Measurements from ENCODE around the gene ANKRD44.

Gene ANKRD44

DNA sequence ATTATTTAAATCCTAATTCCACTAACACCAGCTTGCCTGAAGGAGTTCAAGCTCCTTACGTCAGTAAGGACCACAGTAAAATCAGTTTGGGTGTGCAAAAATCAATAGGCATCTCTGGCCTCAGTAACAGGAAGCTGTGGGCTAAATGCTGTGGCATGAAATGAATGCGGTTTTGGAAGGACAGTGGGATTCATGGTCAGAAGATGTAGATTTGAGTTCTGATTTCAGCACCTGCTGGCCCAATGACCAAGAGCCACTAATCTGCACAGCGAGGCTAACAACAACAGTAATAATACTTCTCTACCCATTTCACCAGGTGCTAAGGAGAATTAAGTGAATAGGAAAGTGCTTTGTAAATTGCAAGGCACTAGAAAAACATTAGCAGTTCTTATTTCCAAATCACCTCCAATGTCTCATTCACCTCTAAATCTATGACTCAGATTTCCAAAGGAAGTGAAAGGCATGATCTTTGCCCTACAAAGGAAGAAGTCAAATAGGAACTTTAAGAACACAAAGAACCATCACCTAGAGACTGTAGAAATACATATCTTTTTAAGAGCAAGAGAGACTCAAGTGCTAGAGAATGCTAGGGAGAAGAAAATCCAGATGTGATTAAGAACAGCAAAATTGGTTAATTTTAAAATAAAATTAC, 172.6 kb downstream of the ANKRD44 start:
- DNase-seq: no peak

DNA sequence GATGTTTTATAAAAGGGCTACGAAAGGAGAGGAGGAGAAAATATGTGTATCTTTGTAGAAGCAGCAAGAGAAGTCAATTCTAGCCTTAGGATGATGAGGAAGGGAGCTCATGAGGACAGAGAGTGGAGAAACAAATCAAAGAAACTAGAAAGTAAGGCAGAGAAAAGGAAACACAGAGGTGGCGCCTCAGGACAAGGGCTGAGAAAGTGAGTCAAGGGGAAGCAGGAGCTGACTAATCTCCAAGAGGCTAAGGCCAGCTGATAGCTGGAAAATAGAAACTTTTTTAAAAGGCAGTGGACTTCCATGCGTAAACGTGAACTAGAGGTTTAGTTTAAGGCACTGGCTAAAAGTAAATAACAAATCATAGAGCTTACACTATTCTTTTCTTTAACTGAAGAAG, 173.3 kb downstream of the ANKRD44 start:
- DNase-seq: no peak

DNA sequence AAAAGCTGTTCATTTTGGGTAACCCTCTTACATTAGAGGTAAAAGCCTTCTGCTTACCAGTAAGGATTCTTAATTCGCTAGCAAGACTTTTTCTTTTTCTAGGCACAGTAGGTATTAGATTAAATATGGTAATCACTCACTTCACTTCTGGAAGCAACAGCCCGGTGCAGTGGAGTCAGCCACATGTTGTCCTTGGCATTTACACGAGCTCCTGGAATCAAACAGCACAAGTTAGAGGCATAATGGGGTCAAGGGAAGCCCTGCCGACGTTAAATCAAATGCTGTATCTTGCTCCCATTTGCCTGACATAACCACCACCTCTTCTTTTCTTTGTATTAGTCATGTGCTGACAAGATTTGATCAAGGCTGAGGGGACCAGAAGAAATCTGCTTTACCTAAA, 174.1 kb downstream of the ANKRD44 start:
- no peak for DNase-seq

DNA sequence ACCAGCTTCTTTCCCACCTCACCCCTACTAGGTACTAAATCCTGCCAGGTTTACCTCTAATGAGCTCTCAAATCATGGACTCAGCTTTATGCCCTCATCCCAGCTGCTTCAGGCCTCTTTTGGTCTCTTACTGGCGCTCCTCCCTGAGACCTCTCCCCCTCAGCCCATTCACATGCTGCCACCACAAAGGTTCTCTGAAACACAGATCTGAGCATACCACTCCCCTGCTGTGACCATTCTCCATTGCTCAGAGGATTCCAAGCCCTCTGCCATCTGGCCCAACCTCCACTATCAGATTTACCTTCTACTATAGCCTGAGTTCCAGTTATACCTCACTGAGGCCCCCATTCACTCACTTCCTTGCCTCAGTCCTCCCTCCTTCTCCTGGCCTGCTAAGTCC, 174.8 kb downstream of the ANKRD44 start:
- no peak for DNase-seq

DNA sequence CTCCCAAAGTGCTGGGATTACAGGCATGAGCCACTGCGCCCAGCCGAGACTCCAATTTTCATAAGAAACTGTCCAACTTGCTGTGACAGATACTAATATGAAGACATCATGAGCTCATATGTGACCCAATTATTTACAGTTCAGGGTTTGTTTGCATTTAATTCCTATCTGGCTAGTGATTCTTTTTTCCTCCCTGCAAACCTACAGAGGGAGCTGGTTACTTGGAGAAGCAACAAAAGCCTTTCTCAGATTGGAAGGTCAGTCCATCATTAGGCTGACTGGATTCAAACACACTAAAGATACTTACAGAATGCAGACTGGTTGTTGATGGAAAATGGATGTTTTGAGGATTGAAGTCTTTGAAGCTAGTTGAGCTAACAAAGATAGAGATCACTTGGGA, 176.4 kb downstream of the ANKRD44 start:
- DNase-seq: no peak

DNA sequence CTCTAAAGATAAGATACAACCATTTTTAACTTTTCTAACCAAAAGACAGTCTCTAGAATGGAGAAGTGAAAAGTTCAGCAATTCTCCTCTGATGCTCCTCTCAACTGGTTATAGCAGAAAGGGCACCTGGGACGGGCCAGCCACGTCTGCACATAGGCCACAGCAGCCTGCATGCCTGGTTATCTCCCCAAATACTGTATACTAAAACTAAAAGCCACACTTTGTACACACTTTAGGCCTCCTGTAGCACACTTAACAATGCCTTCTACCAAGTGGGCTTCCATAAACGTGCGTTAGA, 179.1 kb downstream of the ANKRD44 start:
- DNase-seq: no peak

DNA sequence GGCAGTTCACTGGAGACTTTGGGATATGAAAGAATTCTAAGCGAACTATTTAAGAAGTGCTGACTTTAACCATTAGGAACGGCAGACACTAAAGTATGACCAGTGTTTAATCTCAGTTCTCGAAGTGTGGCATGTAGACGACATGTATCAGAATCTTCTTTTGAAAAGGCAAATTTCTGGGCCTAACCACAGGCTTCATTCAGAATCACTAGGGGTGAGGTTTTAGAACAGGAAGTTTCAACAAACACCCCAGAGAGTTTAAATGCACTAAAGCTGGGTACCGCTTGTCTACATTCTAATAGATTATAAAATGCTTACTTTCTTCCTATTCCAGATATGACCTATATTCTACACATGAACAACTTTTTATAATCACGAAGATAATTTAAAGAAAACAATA, 180.3 kb downstream of the ANKRD44 start:
- no peak for DNase-seq

DNA sequence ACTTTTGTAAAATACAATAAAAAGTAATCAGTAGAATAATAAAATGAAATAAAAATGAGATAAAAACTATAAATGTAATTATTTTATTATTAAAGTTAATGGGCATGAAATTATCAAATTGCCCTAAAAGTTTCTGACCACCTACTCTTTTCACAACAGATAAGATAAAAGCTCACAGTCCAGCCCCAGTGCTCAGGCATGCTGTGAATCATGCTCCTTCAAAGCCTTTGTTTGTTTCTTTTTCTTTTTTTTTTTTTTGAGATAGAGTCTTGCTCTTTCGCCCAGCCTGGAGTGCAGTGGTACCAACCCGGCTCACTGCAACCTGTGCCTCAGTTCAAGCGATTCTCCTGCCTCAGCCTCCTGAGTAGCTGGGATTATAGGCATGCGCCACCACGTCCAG, 181.7 kb downstream of the ANKRD44 start:
- no peak for DNase-seq

DNA sequence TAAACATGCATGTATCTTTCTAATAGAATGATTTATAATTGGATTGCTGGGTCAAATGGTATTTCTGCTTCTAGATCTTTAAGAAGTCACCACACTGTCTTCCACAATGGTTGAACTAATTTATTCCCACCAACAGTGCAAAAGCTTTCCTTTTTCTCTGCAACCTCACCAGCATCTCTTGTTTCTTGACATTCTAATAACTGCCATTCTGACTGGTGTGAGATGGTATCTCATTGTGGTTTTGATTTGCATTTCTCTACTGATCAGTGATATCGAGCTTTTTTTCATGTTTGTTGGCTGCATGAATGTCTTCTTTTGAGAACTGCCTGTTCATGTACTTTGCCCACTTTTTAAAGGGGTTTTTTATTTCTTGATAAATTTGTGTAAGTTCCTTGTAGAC, 182.5 kb downstream of the ANKRD44 start:
- no peak for DNase-seq

DNA sequence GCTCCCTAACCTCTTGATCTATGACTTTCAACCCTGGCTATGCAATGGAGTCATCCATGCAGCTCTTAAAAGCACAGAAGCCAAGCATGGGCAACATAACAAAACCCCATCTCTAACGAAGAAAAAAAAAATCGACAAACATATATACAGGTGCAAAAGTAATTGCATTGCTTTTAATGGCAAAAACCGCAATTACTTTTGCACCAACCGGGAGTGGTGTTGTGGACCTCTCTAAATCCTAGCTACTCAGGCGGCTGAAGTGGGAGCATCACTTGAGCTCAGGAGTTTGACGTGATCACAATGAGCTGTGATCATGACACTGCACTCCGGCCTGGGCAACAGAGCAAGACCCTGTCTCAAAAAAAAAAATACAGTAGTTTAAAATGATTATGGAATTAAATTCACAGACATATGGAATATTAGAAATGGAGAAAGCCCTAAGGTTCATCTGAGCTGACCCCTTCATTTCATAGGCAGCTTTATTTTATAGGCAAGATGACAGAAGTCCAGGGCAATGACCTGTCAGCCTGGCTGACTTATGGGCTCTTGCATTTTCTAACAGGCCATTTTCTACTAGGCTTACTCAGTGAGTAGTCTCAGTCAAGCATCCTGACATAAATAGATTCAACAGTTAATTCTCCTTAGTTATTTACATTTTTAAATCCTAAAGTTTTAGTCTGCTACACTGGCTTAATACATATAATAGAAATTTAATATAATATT, 183.8 kb downstream of the ANKRD44 start:
- DNase-seq: no peak

DNA sequence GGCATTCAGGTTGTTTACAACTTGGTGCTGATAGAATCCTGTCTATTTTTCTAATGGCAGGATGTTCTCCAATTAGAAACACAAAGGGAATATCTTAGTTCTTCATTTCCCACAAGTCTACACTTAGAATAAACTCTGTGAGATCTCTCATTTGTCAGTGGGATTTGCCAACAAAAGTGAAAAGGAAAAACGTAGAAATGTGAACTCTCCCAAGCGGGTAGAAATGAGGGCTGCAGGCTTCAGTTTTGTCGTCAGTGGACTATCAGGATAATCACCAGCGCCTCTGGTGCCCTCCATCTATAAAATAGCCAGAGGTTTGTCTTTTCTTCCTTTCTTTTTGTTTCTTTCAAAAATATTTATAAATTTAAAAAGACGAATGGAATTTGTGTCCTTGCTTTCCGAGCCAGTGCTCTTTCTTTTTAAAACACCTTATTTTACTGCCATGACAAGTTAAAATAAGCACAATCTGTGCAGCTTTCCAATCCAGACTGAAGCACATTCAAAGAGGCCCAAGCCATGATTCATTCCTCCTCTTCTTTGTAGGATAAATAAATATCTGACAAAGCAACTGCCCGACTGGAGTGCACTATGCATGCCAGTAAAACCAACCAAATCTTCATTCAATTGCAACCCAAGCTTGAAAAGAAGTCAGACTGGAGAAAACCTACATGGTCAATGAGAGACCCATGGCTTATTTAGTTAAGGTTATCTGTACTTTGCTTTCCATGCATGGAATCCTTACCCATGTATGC, 185.8 kb downstream of the ANKRD44 start:
- DNase-seq: no peak

DNA sequence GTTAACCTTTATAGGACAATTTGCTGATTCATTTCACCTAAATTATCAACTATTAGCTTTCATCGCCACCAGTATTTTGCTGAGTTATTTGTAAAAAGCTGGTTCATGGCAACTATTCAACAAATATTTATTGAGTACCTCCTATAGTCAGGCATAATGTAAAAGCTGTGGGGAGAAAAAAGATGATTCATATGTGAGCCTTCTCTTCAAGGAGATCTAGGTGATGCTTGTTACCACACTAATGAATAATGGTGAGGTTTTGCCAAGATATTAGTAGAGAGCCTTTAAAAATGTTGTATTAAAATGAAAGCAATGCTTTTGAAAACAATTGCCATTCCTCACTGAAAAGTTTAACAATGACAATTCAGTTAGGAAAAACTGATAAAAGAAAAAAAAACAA, 187.8 kb downstream of the ANKRD44 start:
- DNase-seq: no peak

DNA sequence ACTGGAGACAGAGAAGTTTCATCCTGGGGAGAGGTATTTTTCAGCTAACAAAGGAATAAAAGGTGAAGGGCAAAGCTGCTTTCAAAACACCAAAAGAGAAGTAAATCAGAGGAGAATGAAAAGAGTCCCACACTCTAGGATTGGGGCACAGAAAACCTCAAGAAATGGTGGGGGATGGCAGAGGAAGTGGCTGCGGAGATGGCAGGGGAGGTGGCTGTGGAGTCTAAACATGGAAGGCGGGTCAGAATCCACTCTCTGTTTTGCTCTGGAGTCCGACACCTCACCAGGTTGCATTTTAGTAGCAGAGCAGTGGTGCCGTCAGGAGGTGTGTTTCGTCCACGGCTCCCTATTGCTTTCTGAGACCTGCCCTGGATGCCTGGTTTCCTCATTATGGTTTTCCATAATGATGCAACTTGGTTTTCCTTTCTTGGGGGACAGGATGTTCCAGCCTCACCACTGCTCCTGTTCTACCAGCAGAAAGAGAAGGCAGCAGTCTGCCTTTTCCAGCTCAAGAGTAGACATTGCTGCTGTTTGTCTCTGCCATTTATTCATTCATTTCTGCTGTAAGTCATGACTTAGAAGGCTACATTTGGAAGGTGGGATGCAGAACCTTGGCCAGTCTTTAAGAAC, 188.7 kb downstream of the ANKRD44 start:
- no peak for DNase-seq

DNA sequence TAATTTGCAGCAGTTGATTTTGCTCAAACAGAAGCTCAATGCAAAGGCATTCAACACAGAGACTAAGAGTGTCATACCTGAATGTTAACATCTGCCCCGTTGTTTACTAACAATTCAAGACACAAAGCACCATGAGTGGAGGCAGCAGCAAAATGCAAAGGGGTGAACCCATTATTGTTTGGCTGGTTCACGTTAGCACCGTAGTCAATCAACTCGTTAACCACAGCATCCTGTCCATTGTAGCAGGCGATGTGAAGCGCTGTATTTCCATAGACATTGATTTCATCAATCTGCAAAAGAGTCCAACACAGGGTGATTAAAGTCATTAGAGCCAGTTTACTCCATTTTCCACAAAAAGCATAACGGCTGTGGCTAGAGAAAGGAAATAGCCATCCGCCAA, 189.3 kb downstream of the ANKRD44 start:
- DNase-seq: no peak

DNA sequence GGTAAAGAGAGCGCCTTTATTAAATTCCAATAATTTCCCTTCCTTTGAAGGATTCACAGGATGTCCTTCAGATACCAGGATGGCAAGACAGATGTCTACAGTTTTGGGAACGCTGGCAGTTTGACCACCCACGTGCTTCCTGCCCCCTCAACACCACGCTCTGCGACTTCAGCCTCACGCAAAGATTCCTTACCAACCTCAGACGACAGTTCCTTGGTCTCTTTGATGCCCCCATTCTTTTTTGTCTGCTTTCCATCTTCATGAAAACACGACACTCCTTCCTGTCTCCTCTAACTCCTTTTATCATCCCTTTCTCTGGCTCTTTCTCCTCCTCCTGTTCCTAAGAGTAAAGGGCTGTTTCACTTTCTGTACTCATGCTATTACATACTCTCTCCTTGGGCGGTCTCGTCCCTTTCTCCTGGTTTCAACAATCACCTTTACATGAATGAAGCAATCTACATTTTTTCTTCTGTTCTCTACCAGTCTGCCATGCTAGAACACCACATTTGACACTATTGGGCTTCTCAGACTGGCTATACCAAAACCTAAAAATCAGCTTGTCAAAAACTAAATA, 194.2 kb downstream of the ANKRD44 start:
- DNase-seq: no peak

DNA sequence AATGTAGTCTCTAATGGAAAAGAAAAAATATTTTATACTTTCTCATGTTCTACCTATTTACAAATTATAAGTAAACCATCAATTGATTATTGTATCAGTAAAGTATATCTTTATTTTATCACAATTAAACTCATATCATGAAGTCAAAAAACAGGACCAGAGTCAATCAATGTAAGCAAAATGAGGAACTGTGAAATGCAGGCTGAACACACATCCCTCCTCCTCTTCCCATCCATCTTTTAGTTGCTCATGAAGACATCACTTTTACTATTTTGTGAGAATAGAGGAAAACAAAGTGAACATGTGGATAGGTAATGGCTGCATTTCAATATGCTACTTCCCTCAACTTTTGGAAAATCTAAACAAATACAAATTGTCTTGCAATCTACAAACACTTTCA, 195.3 kb downstream of the ANKRD44 start:
- no peak for DNase-seq

DNA sequence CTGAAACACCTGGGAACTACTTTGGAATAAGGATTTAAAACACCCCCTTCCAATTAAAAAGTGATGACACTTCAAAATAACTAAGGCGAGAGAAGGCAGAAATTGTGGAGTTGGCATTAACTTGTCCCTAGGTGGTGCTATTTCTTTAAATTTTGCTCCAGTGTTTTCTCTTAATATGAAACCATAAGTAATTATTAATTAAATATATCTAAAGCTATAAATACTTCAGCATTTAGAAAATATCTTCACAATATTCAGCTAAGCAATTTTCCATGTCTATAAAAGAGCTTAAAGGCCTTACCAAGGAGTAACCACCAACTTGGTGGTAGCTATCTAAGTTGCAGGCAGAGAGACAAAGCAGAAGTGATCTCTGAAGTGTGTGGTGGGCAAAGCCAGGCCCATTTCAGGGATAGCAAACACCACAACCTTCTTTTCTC, 197.3 kb downstream of the ANKRD44 start:
- no peak for DNase-seq

DNA sequence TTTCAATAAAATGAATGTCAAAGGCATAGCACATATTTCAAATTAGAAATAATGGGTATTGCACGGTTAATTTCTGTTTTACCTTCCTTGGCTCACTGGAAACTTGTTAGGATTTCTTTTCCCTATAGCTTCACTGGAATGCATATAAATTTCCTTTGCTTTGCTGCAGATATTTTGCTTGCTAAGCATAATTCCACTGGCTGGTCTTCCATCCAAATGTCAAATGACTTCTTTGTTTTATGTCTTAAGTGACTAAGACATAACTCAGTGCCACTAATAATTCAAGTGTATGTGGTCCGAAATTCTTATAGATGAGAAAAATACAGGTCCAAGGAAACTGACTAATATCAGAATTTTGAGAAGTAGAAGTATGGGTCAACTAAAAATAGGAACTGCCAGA, 201.3 kb downstream of the ANKRD44 start:
- DNase-seq: no peak

DNA sequence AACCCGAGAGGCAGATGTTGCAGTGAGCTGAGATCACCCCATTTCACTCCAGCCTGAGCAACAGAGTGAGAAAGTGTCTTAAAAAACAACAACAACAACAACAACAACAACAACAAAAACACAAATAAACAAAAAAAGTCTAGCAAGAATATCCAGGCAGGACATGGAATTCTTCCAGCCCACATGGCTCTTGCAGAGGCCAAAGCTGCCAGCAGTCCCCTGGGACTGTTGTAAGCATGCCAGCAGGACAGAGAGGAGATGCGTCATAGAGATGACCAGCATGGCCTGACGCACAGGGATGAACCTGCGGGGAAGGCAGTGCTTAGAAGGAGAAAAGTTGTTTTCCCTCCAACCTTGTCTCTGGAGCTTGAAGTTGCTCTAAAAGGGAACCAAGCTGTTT, 201.8 kb downstream of the ANKRD44 start:
- no peak for DNase-seq

DNA sequence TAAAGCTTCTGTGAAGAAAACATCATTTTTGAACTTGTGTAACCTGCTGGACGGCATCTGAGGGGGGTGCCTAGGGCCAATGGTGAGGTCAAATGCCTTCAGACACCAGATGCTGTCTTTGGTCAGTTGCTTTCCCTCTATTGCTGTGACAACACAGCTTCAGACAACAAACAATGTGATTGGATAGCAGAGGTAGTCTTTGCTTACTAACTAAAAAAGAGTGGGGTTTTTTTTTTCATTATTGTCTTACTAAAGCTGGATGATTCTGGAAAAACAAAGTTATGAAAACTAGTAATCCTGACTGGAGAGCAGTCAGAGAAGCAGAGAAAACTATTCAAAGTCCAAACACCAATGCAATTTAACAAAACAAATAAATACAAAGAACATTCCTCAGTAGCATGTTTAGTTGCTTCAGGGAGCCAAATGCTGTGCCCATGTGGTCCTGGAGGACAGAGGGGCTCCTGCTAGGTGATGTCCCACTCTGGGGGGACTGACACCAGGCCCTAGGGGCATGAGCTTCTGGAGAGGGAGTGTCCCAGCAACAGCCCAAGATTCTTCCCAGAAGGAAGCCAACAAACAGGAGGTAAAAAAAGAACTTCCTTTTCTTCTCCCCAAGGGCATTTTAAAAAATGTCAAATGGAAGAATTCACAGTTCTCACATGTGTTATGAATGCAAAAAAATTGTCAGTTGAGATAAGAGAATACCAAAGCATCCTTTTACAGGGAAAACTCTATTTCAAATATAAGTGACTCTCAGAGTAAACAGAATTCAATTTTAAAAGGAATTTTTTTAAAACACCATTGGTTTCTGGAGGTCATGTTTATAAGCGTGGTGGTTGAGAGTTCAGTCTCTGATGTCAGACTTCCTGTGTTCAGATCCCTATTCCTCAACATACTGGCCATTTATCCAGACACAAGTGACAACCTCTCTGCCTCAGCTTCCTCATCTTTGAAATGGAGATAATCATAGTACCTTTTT, 203.0 kb downstream of the ANKRD44 start:
- no peak for DNase-seq

DNA sequence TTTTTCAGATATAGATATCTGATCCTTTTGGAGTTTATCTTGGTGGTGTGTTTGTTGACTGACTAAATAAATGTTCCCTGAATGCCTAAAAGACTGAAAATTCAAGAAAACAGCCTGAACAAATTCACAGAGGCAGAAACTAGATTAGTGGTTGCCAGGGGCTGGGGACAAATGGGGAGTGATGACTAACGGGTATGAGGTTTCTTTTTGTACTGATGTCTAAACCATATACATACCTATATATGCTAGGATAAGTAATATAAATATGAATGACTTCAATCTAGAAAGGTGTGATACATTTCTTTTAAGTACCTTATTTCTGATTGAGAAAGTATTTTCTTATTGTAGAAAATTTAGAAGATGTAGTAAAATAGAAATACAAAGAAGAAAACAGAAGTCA, 207.2 kb downstream of the ANKRD44 start:
- DNase-seq: no peak

DNA sequence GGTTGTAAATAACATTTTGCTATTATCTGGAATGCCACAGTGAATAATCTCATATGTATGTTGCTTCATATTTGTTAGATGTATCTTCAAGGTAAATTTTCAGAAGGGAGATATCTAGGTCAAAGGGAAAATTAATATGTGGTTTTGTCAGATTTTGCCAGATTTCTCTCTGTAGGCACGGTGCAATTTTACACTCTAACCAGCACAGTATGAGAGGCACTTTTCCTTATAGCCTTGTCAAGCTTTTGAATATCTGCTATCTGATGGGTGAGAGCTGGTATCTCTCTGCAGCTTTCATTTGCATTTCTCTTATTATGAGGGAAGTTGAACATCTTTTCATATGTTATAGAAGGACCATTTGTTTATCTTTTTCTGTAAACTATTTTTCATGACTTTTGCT, 208.3 kb downstream of the ANKRD44 start:
- no peak for DNase-seq
